ENCODE data around the gene MAZ. TPM values are rescaled to one million over a fixed set of nuclear protein-coding genes. Genes with fewer than 3 reads are reported as not detected.

MAZ gene
- total and polyA plus RNA-seq, 2 of the 13 experiments (the other 11 are each of a cell fraction or from before 2014, with no cell fraction given) = 203 to 277 TPM

DNA sequence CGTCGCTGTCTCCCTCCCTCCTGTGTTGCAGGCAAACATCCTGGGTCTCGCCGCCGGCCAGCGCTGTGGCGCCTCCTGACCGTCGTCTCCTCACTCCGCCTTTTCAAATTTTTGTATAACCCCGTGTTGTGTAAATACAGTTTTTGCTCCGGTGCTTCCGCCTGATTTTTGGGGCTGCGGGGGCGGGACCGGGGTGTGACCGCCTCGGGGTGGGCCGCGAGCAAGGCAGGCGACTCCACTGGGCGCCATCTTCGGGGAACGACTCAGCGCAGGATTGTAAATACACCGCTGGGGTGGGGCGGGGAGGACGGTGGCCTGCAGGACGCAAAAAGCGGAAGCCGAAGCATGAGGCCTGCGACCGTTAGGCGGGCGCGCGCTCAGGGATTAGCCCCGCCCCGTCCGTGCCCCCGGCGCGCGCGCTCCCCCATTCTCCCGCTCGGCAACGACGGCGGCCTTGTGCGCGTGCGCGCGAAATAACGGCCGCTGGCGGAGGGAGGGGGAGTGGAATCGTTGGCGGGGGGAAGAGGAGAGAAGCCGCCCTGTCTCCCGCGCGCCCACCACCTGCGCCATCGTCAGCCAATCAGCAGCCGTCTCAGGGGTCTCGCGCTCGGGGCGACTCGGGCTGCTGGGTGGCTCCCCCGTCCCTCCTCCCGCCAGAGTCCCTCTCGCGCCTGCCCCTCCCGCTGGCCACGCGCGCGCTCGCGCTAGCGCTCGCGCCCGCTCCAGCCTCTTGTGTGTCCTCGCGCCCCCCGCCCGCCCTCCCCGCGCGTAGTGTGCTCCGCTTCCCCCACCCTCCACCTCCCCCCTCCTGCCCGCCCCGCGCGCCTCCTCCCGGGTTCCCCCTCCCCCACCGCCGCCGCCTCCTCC lies 864 bp upstream of the MAZ start (continued):
- TF ChIP-seq, protein P1, sequence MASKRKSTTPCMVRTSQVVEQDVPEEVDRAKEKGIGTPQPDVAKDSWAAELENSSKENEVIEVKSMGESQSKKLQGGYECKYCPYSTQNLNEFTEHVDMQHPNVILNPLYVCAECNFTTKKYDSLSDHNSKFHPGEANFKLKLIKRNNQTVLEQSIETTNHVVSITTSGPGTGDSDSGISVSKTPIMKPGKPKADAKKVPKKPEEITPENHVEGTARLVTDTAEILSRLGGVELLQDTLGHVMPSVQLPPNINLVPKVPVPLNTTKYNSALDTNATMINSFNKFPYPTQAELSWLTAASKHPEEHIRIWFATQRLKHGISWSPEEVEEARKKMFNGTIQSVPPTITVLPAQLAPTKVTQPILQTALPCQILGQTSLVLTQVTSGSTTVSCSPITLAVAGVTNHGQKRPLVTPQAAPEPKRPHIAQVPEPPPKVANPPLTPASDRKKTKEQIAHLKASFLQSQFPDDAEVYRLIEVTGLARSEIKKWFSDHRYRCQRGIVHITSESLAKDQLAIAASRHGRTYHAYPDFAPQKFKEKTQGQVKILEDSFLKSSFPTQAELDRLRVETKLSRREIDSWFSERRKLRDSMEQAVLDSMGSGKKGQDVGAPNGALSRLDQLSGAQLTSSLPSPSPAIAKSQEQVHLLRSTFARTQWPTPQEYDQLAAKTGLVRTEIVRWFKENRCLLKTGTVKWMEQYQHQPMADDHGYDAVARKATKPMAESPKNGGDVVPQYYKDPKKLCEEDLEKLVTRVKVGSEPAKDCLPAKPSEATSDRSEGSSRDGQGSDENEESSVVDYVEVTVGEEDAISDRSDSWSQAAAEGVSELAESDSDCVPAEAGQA (IDR thresholded peaks at IDR 0.05; ENCODE audit: low read depth) = peak; percentile 29; the same call in 1 of the 2 replicates
- TF ChIP-seq, protein P1 (CRISPR knock-in tag; IDR thresholded peaks at IDR 0.05; ENCODE audit: borderline replicate concordance) = peak; percentile 87; the same call in 1 of the 2 replicates
- TF ChIP-seq ZSCAN30 (CRISPR knock-in tag; IDR thresholded peaks at IDR 0.05) (peak; percentile 58; the same call in 1 of the 2 replicates), ATF7 (IDR thresholded peaks at IDR 0.05) (no peak), ATF7 (CRISPR knock-in tag; IDR thresholded peaks at IDR 0.05) (no peak; the same call in 1 of the 2 replicates), ZNF550 (CRISPR knock-in tag; IDR thresholded peaks at IDR 0.05; ENCODE audit: borderline replicate concordance) (no peak), SP4 (CRISPR knock-in tag; IDR thresholded peaks at IDR 0.05) (peak; percentile 90), RFX3 (CRISPR knock-in tag; IDR thresholded peaks at IDR 0.05) (no peak; the same call in 1 of the 2 replicates), ZFP36 (IDR thresholded peaks at IDR 0.05; ENCODE audit: borderline replicate concordance, low read depth, low read length, partially characterized antibody) (no peak), POLR2A (IDR thresholded peaks at IDR 0.05; ENCODE audit: insufficient read depth in 1 of 2, low read depth in 2 of 2, low read length in 2 of 2) (peak in 1 of 2 experiments; percentile 82; a peak in 2 of 4 replicates), ETV5 (CRISPR knock-in tag; IDR thresholded peaks at IDR 0.05; ENCODE audit: borderline replicate concordance) (peak; percentile 81), ZFP36L1 (CRISPR knock-in tag; IDR thresholded peaks at IDR 0.05) (peak; percentile 78; the same call in 1 of the 2 replicates), TBL1XR1 (IDR thresholded peaks at IDR 0.05; ENCODE audit: borderline replicate concordance, low read length, partially characterized antibody) (peak; percentile 49), PRPF4 (IDR thresholded peaks at IDR 0.05; ENCODE audit: low read depth, low read length, poor library complexity, severe bottlenecking) (no peak), MED13 (CRISPR knock-in tag; IDR thresholded peaks at IDR 0.05) (peak; percentile 90; the same call in 1 of the 2 replicates), NFIB (CRISPR knock-in tag; IDR thresholded peaks at IDR 0.05; ENCODE audit: borderline replicate concordance) (no peak), BRD4 (CRISPR knock-in tag; IDR thresholded peaks at IDR 0.05) (peak; percentile 94; the same call in 1 of the 2 replicates), MBD4 (IDR thresholded peaks at IDR 0.05; ENCODE audit: borderline replicate concordance, low read length) (no peak), ZNF777 (CRISPR knock-in tag; IDR thresholded peaks at IDR 0.05) (peak; percentile 56; the same call in 1 of the 2 replicates), SRF (IDR thresholded peaks at IDR 0.05; ENCODE audit: low read depth, low read length) (no peak), NR2F2 (IDR thresholded peaks at IDR 0.05; ENCODE audit: borderline replicate concordance, low read depth) (peak; percentile 58; the same call in 1 of the 2 replicates)
- TF ChIP-seq, protein P2, sequence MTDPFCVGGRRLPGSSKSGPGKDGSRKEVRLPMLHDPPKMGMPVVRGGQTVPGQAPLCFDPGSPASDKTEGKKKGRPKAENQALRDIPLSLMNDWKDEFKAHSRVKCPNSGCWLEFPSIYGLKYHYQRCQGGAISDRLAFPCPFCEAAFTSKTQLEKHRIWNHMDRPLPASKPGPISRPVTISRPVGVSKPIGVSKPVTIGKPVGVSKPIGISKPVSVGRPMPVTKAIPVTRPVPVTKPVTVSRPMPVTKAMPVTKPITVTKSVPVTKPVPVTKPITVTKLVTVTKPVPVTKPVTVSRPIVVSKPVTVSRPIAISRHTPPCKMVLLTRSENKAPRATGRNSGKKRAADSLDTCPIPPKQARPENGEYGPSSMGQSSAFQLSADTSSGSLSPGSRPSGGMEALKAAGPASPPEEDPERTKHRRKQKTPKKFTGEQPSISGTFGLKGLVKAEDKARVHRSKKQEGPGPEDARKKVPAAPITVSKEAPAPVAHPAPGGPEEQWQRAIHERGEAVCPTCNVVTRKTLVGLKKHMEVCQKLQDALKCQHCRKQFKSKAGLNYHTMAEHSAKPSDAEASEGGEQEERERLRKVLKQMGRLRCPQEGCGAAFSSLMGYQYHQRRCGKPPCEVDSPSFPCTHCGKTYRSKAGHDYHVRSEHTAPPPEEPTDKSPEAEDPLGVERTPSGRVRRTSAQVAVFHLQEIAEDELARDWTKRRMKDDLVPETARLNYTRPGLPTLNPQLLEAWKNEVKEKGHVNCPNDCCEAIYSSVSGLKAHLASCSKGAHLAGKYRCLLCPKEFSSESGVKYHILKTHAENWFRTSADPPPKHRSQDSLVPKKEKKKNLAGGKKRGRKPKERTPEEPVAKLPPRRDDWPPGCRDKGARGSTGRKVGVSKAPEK (CRISPR knock-in tag; IDR thresholded peaks at IDR 0.05; ENCODE audit: borderline replicate concordance) = no peak

Data from HepG2 (cell line).